SU-DHL-6 (cell line): ENCODE data around the gene KIAA0040.

Experiments
- H2AFZ ChIP-seq: fragments of 200-600 bp; sonication (generic); 2 replicates; pipeline ENCODE4 v1.6.1; 2014; ENCODE audit warnings: low read depth, mild to moderate bottlenecking, moderate library complexity, mixed read lengths, antibody characterized with exemption, low read length; ENCODE audit not compliant: severe bottlenecking
- H3F3A ChIP-seq: fragments of 200-600 bp; shearing (Covaris generic); 2 replicates; pipeline ENCODE4 v1.6.0; 2016; ENCODE audit warnings: antibody characterized with exemption, mild to moderate bottlenecking; ENCODE audit not compliant: insufficient read depth
- H3K27ac ChIP-seq: fragments of 200-600 bp; sonication (generic); 2 replicates; pipeline ENCODE4 v1.5.1; 2016; ENCODE audit warnings: low read depth, mild to moderate bottlenecking, low read length, moderate library complexity, mixed read lengths
- H3K27me3 ChIP-seq: fragments of 200-600 bp; sonication (generic), shearing (Covaris generic); 2 replicates; pipeline ENCODE4 v1.6.0; 2014; ENCODE audit warnings: mild to moderate bottlenecking, low read length
- H3K36me3 ChIP-seq: fragments of 200-600 bp; sonication (generic); 2 replicates; pipeline ENCODE4 v1.6.1; 2014; ENCODE audit warnings: mild to moderate bottlenecking, low read length, mixed read lengths
- H3K4me2 ChIP-seq: fragments of 300-600, 200-600 bp; shearing (Covaris generic), sonication (generic); 2 replicates; pipeline ENCODE4 v1.6.0; 2014; ENCODE audit warnings: low read length, low read depth, mild to moderate bottlenecking; ENCODE audit not compliant: poor library complexity, severe bottlenecking
- H3K4me3 ChIP-seq: fragments of 200-600 bp; sonication (generic); 2 replicates; pipeline ENCODE4 v1.5.1; 2014; ENCODE audit warnings: antibody characterized with exemption, low read length, mild to moderate bottlenecking, mixed read lengths; ENCODE audit not compliant: insufficient read depth, poor library complexity, severe bottlenecking
- H3K79me2 ChIP-seq: fragments of 200-600 bp; sonication (generic); 2 replicates; pipeline ENCODE4 v1.6.1; 2014; ENCODE audit warnings: mild to moderate bottlenecking, low read length, moderate library complexity; ENCODE audit not compliant: insufficient read depth
- H3K9ac ChIP-seq: fragments of 200-600 bp; sonication (generic); 2 replicates; pipeline ENCODE4 v1.7.0; 2014; ENCODE audit warnings: mild to moderate bottlenecking, low read length
- H3K9me2 ChIP-seq: fragments of 200-600 bp; sonication (generic); replicated peaks from 2 replicates; pipeline ENCODE4 v1.6.1; 2014; ENCODE audit warnings: low read length; ENCODE audit not compliant: insufficient read depth
- H3K9me3 ChIP-seq: fragments of 200-600 bp; sonication (generic); 2 replicates; pipeline ENCODE4 v1.6.1; 2014; ENCODE audit warnings: low read length, mixed read lengths; ENCODE audit not compliant: insufficient read depth
- H4K20me1 ChIP-seq: fragments of 200-600 bp; sonication (generic); 2 replicates; pipeline ENCODE4 v1.6.1; 2014; ENCODE audit warnings: low read depth, mild to moderate bottlenecking, antibody characterized with exemption, low read length, moderate library complexity, mixed read lengths
- EZH2phosphoT487 ChIP-seq: fragments of 200-600 bp; sonication (generic), shearing (Covaris generic); conservative IDR thresholded peaks from 2 replicates; pipeline ENCODE4 v1.6.1; 2018; ENCODE audit warnings: mild to moderate bottlenecking, antibody characterized with exemption, low read length, moderate library complexity, mixed read lengths
- TF ChIP-seq, protein P1 (sequence below): fragments of 200-600 bp; sonication (generic); IDR thresholded peaks from one replicate; pipeline ENCODE4 v1.5.1; 2017; ENCODE audit warnings: antibody characterized with exemption, mild to moderate bottlenecking, low read length, moderate library complexity; ENCODE audit not compliant: insufficient read depth, poor library complexity, severe bottlenecking

The KIAA0040 gene

DNA sequence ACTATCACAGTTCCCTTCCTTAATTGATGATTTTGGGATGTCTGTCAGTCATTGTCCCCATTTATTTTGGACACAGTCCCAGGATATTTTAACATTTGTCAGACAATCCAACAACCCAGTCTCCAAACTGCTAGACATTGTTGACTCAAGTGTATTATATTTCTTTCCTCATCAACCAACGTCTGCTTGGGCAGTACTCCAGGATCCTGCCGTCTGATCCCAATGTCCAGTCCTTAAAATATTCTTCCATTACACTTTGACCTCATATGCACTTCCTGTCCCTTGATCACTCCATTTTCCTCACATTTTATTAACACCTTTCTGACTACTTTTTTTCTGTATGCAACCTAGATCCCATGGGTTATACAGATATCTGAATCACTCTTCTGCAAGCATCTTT, 39.8 kb upstream of the KIAA0040 start:
- Histone ChIP-seq H2AFZ (no peak overlapping the region), H3K27ac (no peak overlapping the region), H3K4me3 (no peak overlapping the region), H4K20me1 (no peaks in the 10 kb centered on the region), H3K9ac (no peak overlapping the region), H3K27me3 (no peaks in the 10 kb centered on the region), H3K9me3 (no peaks in the 10 kb centered on the region), H3K79me2 (no peaks in the 10 kb centered on the region), H3K36me3 (no peaks in the 10 kb centered on the region), H3K9me2 (no peaks in the 10 kb centered on the region), H3F3A (no peaks in the 10 kb centered on the region), H3K4me2 (no peak overlapping the region)
- no peak for TF ChIP-seq EZH2phosphoT487
- TF ChIP-seq, protein P1, sequence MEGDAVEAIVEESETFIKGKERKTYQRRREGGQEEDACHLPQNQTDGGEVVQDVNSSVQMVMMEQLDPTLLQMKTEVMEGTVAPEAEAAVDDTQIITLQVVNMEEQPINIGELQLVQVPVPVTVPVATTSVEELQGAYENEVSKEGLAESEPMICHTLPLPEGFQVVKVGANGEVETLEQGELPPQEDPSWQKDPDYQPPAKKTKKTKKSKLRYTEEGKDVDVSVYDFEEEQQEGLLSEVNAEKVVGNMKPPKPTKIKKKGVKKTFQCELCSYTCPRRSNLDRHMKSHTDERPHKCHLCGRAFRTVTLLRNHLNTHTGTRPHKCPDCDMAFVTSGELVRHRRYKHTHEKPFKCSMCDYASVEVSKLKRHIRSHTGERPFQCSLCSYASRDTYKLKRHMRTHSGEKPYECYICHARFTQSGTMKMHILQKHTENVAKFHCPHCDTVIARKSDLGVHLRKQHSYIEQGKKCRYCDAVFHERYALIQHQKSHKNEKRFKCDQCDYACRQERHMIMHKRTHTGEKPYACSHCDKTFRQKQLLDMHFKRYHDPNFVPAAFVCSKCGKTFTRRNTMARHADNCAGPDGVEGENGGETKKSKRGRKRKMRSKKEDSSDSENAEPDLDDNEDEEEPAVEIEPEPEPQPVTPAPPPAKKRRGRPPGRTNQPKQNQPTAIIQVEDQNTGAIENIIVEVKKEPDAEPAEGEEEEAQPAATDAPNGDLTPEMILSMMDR, result no peak

DNA sequence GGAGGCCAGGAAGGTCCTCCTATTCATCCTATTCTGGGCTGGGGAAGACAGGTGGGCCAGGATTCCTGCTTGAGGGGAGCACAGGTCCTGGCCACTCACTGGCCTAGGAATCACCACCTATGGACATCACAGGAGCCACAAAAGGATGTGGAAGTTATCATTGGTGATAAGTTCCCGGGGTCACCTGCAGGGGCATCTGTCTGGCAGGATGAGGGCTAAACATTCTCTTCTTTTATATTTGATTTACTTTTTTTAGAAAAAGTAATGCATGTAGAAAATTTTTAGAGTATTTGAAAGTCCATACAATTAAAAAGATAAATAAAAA, 33.2 kb upstream of the KIAA0040 start:
- no peaks in the 10 kb centered on the region for H3K79me2 ChIP-seq
- H3K27ac ChIP-seq, result peak overlapping the region; percentile 87
- no peaks in the 10 kb centered on the region for H3K27me3 ChIP-seq
- H3K36me3 ChIP-seq, result no peaks in the 10 kb centered on the region
- no peak overlapping the region for H3K4me3 ChIP-seq
- H3K4me2 ChIP-seq, result peak overlapping the region; percentile 53
- H3K9ac ChIP-seq, result no peak overlapping the region
- no peaks in the 10 kb centered on the region for H3K9me2 ChIP-seq
- H4K20me1 ChIP-seq, result no peaks in the 10 kb centered on the region
- H3F3A ChIP-seq, result no peaks in the 10 kb centered on the region; the same call in 1 of the 2 replicates
- no peak overlapping the region for H2AFZ ChIP-seq
- H3K9me3 ChIP-seq, result no peaks in the 10 kb centered on the region
- TF ChIP-seq EZH2phosphoT487, result no peak
- TF ChIP-seq, protein P1, result peak; percentile 36

DNA sequence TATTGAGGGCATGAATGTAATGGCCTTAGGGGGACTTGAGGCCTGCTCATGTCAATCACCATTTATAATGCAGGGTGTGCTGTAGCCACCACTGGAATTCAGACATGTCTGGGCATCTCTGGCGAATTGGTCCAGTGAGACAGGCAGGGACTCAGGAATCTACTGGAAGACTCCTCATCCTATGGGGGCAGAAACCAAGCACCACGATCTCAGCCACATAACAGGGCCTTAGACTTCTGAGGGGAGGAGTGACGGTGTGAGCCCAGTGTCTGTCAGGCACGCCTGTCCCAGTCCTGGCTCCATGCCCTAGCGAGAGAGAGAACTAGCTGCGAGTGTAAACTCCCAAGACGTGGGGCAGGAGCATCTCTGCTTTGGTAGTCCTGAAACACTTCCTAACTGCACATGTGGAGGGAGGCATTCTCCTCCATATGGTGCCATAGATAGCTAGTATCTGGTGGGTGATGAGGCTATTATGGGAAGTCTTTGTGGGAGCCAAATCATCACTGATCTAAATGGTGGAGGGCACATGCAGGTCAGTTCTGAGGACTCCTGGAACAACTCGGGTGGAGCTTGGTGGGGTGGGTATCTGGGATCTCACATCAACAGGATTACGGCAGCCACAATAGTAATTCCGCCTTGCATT, 29.8 kb upstream of the KIAA0040 start:
- no peak overlapping the region for H3K9ac ChIP-seq
- H2AFZ ChIP-seq, result no peak overlapping the region
- H3K4me2 ChIP-seq, result no peak overlapping the region
- no peaks in the 10 kb centered on the region for H3K36me3 ChIP-seq
- H3K4me3 ChIP-seq, result no peak overlapping the region
- no peaks in the 10 kb centered on the region for H3K79me2 ChIP-seq
- no peaks in the 10 kb centered on the region for H3K27me3 ChIP-seq
- no peak for TF ChIP-seq EZH2phosphoT487
- TF ChIP-seq, protein P1, result no peak
- H3K27ac ChIP-seq, result no peak overlapping the region
- H4K20me1 ChIP-seq, result no peaks in the 10 kb centered on the region
- H3F3A ChIP-seq, result no peaks in the 10 kb centered on the region; the same call in 1 of the 2 replicates
- H3K9me3 ChIP-seq, result no peaks in the 10 kb centered on the region
- no peaks in the 10 kb centered on the region for H3K9me2 ChIP-seq
